ENCODE data around the gene RARRES2. TPM values are rescaled to one million over a fixed set of nuclear protein-coding genes. Genes with fewer than 3 reads are reported as not detected.

Gene RARRES2
- total RNA-seq: not detected in 2 replicates

DNA sequence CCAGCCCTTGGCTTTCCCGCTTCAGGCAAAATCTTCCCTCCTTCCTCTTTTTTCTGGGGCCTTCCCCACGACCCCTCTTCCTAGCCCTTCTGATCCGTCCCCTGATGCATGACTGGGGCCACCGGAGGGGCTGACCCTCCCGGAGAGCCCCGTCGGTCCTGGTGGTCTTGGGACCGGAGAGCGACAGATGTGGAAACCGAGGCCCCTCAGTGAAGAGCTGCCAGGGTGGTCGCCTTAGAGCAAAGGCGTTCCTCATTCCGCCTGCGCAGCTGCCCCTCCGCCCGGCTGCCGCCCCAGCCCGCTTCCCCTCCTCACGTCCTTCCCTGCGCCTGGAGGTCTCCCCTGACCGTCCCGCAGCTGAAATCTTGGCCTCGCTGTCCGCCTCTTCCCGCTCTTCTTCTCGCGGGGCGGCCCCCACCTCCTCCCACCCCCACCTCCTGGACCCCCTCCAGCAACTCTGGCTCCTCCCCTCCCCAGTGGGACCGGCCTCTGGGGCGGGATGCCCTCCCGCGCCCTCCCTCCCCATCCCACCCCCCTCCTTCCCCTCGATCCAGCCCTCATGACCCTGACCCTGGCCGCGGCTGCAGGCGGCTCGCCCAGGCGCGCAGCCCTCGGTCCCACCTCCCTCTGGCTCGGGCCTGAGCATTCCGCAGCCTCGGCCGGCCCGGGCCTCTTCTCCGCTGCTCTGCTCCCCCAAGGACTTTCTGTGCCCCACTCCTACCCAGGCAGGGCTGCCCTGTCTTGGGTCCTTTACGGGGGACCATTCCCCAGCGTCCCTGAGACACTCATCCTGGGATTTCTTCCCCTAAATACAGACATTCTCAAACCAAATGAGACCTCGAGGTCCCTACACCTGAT, at the start of gene RARRES2:
TSS of gene RARRES2 (minus strand) at position 367 of the 858 bp plus-strand sequence. CDS start 1,020 bp downstream, outside the sequence.

DNA sequence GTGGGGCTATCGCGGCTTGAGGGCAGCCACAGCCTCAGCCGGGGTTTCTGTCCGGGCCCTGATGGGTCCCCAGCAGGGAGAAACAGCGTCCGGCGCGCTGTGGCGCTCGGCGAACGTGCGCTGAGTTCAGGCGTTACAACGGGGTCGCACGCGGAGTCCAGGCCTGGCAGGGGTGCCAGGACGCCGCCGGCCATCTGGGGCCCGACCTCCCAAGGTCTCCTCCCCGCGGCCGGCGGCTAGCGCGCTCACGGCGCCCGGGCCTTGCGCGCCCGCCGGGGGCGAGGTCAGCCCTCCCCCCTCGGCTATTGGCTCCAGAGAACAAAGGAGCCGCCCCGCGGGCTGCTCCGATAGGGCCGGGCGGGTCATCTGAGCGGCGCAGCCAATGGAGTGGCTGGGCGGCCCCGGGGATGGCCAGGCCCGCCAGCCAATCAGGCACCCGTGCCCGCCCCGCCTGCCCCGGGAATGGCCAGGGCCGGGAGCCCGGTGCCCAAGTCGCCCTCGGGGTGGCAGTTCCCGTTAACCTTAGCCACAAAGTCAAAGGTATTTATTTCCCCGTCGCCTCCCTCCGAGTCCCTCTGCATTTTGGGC, 37.5 kb upstream of the RARRES2 start, which contains the start of gene ZNF775:
TSS of gene ZNF775 (plus strand) at position 478 of the 588 bp plus-strand sequence. CDS start 9,141 bp downstream, outside the sequence.

GRCh38 chr7:150368096-150368883, 26.9 kb upstream of the RARRES2 start, which contains the start of gene REPIN1:
REPIN1 (plus strand) TSS chr7:150368822; CDS start chr7:150369712, 890 bp downstream.

DNA sequence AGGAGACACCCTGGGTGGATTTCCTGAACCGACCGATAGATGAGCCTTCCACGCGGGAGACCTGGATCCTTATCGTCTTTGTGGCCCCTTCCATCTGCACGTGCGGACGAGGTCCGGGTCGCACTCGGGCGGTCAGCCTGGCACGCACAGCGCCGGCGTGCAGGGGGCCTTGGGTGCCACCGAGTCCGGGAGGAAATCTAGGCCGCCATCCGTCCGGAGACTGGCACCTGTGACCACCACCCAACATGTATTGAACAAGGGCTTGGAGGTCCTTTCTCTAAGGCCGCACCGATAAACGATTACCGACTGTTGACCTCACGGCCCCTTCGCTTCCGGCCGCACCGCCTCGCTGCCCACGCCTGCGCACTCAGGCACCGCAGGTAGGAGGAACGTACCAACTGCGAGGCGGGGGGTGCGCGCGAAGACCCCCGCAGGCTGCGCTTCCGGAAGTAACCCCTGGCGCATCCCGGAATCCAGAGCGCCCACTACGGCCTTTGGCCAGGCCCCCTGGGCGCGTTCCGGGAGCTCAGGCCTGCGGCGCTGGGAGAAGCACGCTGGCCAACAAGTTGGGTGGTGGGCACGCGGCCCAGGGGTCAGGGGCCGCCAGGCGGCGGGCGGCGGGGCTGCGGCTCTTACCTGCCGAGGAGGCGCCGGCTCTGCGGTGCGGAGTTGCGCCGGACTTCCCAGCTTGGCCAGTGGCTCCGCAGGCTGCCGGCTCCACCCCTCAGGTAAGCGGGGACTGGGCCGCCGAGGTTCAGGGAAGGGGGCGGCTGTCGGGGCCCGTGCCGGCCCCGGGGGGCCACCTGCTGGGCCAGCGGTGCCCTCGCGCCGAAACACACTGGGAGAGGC, 18.4 kb downstream of the RARRES2 start, which contains the start of the genes ACTR3C and LRRC61:
TSS of gene ACTR3C (minus strand) at position 713 of the 849 bp plus-strand sequence. CDS start 28,249 bp downstream, outside the sequence.
TSS of gene LRRC61 (plus strand) at position 523 of the 849 bp plus-strand sequence. CDS start 13,507 bp downstream, outside the sequence.

Other genes starting within 250 kb of the RARRES2 start
- gene LRRC61, start 18.3 kb downstream of the RARRES2 start, total RNA-seq: 0.24 and 0.97 TPM in 2 replicates
- gene ACTR3C, start 18.1 kb downstream of the RARRES2 start, total RNA-seq: 0.65 TPM in 1 of 2 replicates, not detected in the other
- gene REPIN1, start 27.2 kb upstream of the RARRES2 start, total RNA-seq: 76.3 and 101 TPM in 2 replicates
- gene ZNF775, start 37.7 kb upstream of the RARRES2 start, total RNA-seq: 5.4 and 6.2 TPM in 2 replicates
- gene GIMAP8, start 109.0 kb upstream of the RARRES2 start, total RNA-seq: not detected in 2 replicates
- gene GIMAP7, start 173.2 kb upstream of the RARRES2 start, total RNA-seq: not detected in 2 replicates
- not detected in 2 replicates for gene GIMAP4, start 225.8 kb upstream of the RARRES2 start, total RNA-seq